CD4-positive, alpha-beta T cell treated with Interleukin-1 beta for 1 hour (primary cell): ENCODE data around the gene DIO3.

Experiments used
- DNase-seq, 2 donors: peaks; one replicate each; pipeline ENCODE4 v3.0.0-alpha.2; 2020 to 2022

The DIO3 gene

DNA sequence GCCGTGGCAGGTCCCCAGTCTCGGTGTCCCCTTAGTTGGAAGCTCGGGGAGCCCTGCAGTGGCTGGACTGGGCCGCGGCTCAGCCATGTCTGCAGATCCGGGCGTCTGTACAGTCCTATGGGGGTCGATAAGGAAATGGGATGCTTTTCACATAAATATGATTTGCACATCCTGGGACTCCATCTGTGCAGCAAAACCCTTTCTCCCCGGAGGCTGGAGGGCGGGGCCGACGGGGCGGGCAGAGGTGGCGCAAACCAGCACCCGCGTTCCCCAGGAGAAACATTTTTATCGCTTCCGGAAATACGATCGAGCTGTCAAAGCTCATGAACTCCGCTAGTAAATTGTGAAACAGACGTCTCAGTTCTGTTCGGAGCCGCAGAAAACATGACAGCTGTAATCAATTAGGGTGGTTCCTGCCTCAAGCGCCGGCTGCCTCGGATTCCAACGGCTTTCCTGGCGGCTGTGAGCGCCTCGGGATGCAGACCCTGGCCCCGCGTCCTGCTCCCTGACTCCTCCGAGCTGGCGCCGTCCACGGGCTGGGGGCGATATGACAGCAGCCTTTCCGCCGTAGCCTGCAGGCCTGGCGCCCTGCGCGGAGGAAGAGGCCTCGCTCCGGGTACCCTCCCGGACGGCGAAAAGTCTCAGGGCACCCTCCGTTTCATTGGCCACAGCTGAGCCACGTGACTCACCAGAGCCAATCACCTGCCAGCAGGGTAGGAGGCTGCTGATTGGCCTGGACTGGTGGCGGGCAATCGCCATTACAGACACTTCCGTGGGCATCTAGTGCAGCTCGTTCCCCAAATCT, 23.0 kb downstream of the DIO3 start:
- DNase-seq = peak in 1 of 2 donors; percentile 29

GRCh38 chr14:101585211-101585610, 23.9 kb downstream of the DIO3 start:
- DNase-seq = no peak

DNA sequence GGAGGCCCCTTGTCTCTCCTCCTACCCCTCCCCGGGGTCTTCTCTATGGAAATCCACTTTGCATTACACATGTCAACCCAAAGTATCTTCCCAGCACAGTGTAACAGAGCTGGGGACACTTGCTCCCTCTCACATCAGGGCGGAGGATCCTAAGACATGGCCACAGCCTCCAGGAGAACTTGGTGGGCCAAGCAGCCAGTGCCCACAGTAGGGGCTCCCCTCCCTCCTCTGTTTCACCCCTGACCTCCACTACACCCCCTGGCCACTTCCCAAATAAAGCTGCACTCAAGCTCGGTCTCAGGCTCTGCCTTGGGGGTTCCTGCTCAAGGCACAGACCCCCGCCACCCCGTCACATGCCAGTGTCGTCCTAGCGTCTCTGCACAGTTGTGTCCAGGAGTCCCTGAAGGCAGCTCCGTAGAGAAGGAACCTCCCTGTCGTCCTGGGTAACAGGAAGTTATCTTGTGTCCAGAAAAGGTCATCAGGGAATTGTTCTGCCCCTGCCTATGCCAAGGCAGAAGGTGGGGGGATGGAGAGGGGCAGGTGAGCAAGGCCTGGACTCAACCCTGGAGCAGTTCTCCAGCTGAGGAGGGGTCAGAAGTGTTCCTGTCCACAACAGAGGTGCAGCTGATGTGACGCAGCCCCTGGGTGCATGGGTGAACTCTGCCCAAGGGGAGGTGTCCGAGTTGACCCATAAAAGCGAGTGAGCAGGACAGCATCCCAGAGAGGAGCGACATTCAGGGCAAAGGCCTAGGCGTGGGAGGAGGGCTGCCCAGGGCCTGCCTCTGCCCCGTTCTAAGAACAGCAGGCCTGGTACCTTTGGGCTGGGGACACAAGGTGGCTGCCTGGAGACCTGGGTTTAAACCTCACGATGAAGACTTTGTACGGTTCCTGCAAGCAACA, 25.5 kb downstream of the DIO3 start:
- DNase-seq = no peak

GRCh38 chr14:101587441-101587911, 26.2 kb downstream of the DIO3 start:
- DNase-seq = no peak

GRCh38 chr14:101588286-101588975, 27.1 kb downstream of the DIO3 start:
- no peak for DNase-seq

- DNase-seq = no peak
Observed at GRCh38 chr14:101588990-101589389, 27.7 kb downstream of the DIO3 start.

DNA sequence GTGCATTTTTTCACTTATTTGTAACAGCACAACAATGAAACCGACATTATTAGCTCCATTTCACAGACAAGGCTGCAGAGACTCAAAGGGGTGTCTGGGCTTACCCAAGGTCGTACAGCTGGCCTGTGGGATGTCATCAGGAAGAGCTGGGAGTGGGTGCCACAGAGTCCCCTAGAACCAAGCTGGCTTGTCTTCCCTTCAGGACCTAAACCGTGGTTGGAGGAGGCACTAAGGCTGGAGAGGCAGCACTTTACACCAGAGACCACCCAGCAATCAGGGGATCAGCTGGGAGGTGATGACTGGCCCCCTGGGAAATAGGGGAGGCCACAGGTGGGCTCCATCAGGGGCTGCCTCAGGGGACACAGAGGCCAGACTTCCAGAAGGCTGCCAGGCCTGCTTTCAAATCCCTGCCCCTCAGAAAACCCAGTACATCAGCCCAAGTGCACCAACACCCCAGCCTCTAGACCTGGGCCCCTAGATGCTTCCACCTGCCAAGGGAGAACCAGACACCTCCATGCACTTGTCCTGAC, 28.3 kb downstream of the DIO3 start:
- no peak for DNase-seq

GRCh38 chr14:101590062-101590461, 28.8 kb downstream of the DIO3 start:
- no peak for DNase-seq

- DNase-seq = no peak
Observed at GRCh38 chr14:101590616-101591015, 29.3 kb downstream of the DIO3 start.

GRCh38 chr14:101591121-101591520, 29.8 kb downstream of the DIO3 start:
- no peak for DNase-seq

- DNase-seq = no peak
Observed at GRCh38 chr14:101591582-101591981, 30.3 kb downstream of the DIO3 start.

- DNase-seq = no peak
Observed at GRCh38 chr14:101593411-101594238, 32.3 kb downstream of the DIO3 start.

DNA sequence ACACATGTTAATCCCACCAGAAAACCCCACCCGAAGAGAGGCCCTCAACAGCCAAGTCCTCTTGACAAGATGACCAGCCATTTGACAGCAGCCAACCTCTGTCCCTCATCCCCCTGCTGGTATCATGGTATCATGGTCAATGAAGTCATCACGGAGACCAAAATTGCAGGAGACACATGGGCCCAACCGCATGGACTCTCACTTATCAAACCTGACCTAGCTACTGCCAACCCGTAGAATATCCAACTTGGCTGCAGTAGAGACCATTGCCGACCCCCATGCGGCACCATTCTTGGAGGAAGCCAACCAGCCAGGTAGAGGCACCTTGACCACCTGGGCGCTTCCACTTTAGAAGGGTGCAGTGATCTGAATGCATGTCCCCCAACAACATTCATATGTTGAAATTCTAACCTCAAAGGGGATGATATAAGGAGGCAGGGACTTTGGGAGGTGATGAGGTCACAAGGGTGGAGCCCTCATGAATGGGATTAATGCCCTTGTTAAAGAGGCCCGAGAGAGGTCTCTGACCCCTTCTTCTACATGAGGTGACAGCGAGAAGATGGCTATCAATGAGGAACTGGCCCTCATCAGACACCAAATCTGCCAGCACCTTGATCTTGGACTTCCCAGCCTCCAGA, 33.3 kb downstream of the DIO3 start:
- DNase-seq = no peak

DNA sequence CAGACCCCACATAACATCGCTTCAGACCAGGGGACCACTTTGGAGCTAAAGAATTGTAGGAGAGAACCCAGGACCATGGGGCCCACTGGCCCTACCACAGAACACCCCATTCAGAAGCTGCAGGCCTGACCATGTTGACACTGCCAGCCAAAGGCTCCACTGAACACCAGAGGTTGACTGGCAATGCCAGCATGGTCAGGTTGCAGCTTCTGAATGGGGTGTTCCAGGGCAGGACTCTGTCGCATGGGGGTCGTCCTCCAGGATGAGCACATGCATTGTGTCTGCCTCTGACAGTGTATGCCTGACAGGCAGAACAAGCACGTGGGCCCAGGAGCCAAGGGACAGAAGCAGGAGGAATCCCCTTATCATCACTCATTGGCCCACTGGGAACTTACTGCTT, 34.1 kb downstream of the DIO3 start:
- no peak for DNase-seq

DNA sequence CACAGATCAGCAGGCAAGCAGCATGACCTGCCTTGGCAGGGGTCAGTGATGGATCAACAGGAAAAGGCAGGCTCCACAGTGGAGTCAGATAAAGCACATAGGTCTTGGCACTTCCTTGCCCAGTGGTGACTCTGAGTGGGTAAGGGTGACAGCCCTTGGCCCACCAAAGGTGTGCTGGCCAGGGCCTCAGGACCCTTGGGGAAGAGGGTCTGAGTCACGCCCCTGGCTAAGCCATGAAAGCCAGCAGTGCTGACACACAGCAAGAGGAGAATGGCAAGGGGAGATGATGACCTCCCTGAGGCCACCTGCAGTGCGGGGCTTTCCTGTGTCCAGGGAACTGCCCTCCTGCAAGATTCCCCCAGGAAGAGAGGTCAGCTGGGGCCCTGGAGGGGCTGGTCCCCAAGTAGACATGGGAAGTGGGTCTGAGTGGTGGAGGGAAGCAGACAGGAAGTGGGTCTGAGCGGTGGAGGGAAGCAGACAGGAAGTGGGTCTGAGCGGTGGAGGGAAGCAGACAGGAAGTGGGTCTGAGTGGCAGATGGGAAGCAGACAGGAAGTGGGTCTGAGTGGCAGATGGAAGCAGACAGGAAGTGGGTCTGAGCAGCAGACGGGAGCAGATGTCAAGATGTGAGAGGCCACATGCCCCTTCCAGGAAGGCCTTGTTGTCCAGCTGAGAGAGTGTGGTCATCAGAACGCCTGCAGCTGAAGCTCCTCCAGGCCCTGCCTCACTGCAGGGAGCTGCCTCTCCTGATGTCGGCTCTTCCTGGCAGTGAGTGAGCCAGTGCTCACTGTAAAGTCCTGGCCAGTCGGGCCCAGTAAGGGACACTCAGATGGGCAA, 34.8 kb downstream of the DIO3 start:
- DNase-seq = peak; percentile 30 to 48

- no peak for DNase-seq
Observed at GRCh38 chr14:101596742-101597141, 35.4 kb downstream of the DIO3 start.

- DNase-seq = no peak
Observed at GRCh38 chr14:101598159-101598558, 36.9 kb downstream of the DIO3 start.

GRCh38 chr14:101598571-101599233, 37.4 kb downstream of the DIO3 start:
- no peak for DNase-seq

DNA sequence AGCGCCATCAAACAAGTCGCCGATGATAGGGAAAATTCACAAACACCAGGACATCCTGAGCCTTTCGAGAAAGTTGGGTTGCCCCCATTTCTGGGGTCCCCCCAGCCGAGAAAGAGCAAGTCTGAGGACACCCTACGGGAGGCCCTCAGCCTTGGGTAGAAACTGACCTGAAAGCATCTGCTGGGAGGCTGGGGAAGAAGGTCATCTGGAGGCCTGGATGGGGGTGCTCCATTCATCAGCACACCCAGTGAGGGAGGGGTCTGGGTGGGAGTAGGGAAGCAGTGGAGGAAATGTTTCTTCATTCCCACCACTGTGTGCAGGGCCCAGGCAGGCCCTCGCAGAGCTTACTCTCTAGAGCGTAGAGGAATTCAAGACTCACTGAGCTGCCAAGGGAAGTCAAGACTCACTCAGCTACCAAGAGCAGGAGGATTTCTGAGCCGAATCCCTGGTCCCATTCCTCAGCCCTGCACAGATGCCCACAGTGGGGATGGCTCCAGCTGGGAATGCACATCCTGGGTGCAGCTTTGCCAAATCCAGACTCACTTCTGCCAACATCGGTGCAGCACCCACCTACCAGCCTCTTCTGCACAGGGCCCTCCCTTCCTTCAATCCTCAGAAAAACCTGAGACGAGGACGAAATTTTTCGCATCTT, 38.1 kb downstream of the DIO3 start:
- no peak for DNase-seq
